Measurements from ENCODE around the gene MYL6B.

DNA sequence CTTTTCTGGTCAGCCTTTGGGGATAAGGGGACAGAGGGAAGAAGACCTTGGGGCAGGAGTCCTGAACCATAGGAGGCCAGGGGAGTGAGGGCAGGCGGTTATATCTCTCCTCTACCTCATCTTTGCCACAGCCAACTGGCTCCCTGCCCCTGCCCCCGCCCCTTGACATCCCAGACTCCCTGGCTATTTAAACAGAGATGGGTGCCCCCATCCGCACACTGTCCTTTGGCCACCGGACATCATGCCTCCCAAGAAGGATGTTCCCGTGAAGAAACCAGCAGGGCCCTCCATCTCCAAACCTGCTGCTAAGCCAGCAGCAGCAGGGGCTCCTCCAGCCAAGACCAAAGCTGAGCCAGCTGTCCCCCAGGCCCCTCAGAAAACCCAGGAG is 1.3 kb downstream of the MYL6B start:
- TF ChIP-seq POLR2AphosphoS5 (IDR thresholded peaks at IDR 0.05): no peak
- no peak for TF ChIP-seq EP300 (IDR thresholded peaks at IDR 0.05)
- TF ChIP-seq, protein P1, sequence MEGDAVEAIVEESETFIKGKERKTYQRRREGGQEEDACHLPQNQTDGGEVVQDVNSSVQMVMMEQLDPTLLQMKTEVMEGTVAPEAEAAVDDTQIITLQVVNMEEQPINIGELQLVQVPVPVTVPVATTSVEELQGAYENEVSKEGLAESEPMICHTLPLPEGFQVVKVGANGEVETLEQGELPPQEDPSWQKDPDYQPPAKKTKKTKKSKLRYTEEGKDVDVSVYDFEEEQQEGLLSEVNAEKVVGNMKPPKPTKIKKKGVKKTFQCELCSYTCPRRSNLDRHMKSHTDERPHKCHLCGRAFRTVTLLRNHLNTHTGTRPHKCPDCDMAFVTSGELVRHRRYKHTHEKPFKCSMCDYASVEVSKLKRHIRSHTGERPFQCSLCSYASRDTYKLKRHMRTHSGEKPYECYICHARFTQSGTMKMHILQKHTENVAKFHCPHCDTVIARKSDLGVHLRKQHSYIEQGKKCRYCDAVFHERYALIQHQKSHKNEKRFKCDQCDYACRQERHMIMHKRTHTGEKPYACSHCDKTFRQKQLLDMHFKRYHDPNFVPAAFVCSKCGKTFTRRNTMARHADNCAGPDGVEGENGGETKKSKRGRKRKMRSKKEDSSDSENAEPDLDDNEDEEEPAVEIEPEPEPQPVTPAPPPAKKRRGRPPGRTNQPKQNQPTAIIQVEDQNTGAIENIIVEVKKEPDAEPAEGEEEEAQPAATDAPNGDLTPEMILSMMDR (IDR thresholded peaks at IDR 0.05): no peak
